Kidney capillary endothelial cell (primary cell): ENCODE data around the gene ASAP2.
"Not testable (repeated sequence)": the region's sequence is repeated elsewhere in the genome, so short reads cannot be mapped to it uniquely, and the experiment has no call there.

ENCODE experiments used
- DNase-seq: peaks from one replicate; pipeline ENCODE4 v3.0.0-alpha.2; 2018; ENCODE audit warnings: low spot score

The ASAP2 gene

GRCh38 chr2:9212010-9212635, 5.5 kb downstream of the ASAP2 start:
- DNase-seq: no peak

GRCh38 chr2:9212661-9213411, 6.2 kb downstream of the ASAP2 start:
- no peak for DNase-seq

GRCh38 chr2:9213477-9214051, 7.0 kb downstream of the ASAP2 start:
- DNase-seq: no peak

GRCh38 chr2:9214873-9215272, 8.3 kb downstream of the ASAP2 start:
- no peak for DNase-seq

GRCh38 chr2:9215680-9216079, 9.1 kb downstream of the ASAP2 start:
- DNase-seq: no peak

- not testable (repeated sequence) for DNase-seq
These were observed 9.5 kb downstream of the ASAP2 start for GRCh38 chr2:9216143-9216542.

GRCh38 chr2:9217838-9218770, 11.5 kb downstream of the ASAP2 start:
- DNase-seq: no peak

- DNase-seq: no peak
These were observed 12.4 kb downstream of the ASAP2 start for GRCh38 chr2:9219027-9219445.

- DNase-seq: no peak
These were observed 13.6 kb downstream of the ASAP2 start for GRCh38 chr2:9220201-9220600.

GRCh38 chr2:9221223-9221622, 14.6 kb downstream of the ASAP2 start:
- no peak for DNase-seq

GRCh38 chr2:9222239-9222892, 15.8 kb downstream of the ASAP2 start:
- DNase-seq: no peak

- no peak for DNase-seq
These were observed 16.3 kb downstream of the ASAP2 start for GRCh38 chr2:9222893-9223287.

GRCh38 chr2:9225806-9226205, 19.2 kb downstream of the ASAP2 start:
- no peak for DNase-seq

- no peak for DNase-seq
These were observed 20.1 kb downstream of the ASAP2 start for GRCh38 chr2:9226458-9227380.

GRCh38 chr2:9228088-9228751, 21.6 kb downstream of the ASAP2 start:
- DNase-seq: no peak

GRCh38 chr2:9228781-9229469, 22.3 kb downstream of the ASAP2 start:
- DNase-seq: no peak

GRCh38 chr2:9229470-9229820, 22.8 kb downstream of the ASAP2 start:
- no peak for DNase-seq

- no peak for DNase-seq
These were observed 23.6 kb downstream of the ASAP2 start for GRCh38 chr2:9230051-9230802.

- DNase-seq: no peak
These were observed 24.3 kb downstream of the ASAP2 start for GRCh38 chr2:9230881-9231280.
